Measurements from ENCODE around the gene NHSL2.

DNA sequence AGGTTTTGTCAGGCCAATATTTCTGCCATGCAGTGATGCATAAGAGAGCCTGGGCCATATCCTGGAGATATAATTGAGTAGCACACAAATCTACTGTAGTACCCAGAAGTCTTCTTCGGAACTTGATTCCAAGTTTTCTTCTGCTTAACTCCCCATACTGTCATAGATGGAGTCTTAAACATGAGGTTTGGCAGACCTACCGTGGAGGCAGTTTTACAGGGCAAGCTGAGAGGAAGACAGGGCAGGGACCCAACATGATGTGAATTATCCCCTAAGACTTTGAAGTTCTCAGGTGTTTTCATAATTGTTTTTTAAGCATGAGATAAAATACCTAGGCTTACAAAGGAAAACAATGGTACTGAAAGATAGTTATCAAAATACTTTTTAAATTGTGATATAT, 18.2 kb downstream of the NHSL2 start:
- TF ChIP-seq, protein P1, sequence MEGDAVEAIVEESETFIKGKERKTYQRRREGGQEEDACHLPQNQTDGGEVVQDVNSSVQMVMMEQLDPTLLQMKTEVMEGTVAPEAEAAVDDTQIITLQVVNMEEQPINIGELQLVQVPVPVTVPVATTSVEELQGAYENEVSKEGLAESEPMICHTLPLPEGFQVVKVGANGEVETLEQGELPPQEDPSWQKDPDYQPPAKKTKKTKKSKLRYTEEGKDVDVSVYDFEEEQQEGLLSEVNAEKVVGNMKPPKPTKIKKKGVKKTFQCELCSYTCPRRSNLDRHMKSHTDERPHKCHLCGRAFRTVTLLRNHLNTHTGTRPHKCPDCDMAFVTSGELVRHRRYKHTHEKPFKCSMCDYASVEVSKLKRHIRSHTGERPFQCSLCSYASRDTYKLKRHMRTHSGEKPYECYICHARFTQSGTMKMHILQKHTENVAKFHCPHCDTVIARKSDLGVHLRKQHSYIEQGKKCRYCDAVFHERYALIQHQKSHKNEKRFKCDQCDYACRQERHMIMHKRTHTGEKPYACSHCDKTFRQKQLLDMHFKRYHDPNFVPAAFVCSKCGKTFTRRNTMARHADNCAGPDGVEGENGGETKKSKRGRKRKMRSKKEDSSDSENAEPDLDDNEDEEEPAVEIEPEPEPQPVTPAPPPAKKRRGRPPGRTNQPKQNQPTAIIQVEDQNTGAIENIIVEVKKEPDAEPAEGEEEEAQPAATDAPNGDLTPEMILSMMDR (IDR thresholded peaks at IDR 0.05 in 8 of 11, conservative IDR thresholded peaks at IDR 0.05 in 3 of 11): no peak
- no peak for TF ChIP-seq POLR2A (IDR thresholded peaks at IDR 0.05)

Data from spleen (tissue), 7 donors.